Measurements from ENCODE around the gene NUDT14.

NUDT14 gene

GRCh38 chr14:105176513-105176912, 4.6 kb downstream of the NUDT14 start:
- DNase-seq (ENCODE audit: low read depth), result no peak

- DNase-seq (ENCODE audit: low read depth), result peak; percentile 40
Observed at GRCh38 chr14:105173901-105174894, 6.9 kb downstream of the NUDT14 start.

GRCh38 chr14:105173145-105173544, 8.0 kb downstream of the NUDT14 start:
- no peak for DNase-seq (ENCODE audit: low read depth)

- no peak for DNase-seq (ENCODE audit: low read depth)
Observed at GRCh38 chr14:105172476-105172875, 8.6 kb downstream of the NUDT14 start.

- DNase-seq (ENCODE audit: low read depth), result no peak
Observed at GRCh38 chr14:105171004-105171673, 10.0 kb downstream of the NUDT14 start.

- DNase-seq (ENCODE audit: low read depth), result no peak
Observed at GRCh38 chr14:105169776-105170655, 11.1 kb downstream of the NUDT14 start.

GRCh38 chr14:105168979-105169507, 12.1 kb downstream of the NUDT14 start:
- no peak for DNase-seq (ENCODE audit: low read depth)

- DNase-seq (ENCODE audit: low read depth), result no peak
Observed at GRCh38 chr14:105168496-105168978, 12.6 kb downstream of the NUDT14 start, which contains the start of gene JAG2. Gene JAG2 (minus strand): TSS chr14:105168776. CDS start chr14:105168420, 356 bp downstream.

- DNase-seq (ENCODE audit: low read depth), result no peak
Observed at GRCh38 chr14:105168093-105168420, 13.1 kb downstream of the NUDT14 start.

GRCh38 chr14:105167303-105168092, 13.6 kb downstream of the NUDT14 start:
- no peak for DNase-seq (ENCODE audit: low read depth)

- DNase-seq (ENCODE audit: low read depth), result no peak
Observed at GRCh38 chr14:105166571-105167302, 14.4 kb downstream of the NUDT14 start.

- DNase-seq (ENCODE audit: low read depth), result no peak
Observed at GRCh38 chr14:105165761-105166485, 15.2 kb downstream of the NUDT14 start.

GRCh38 chr14:105165134-105165704, 15.9 kb downstream of the NUDT14 start:
- no peak for DNase-seq (ENCODE audit: low read depth)

- DNase-seq (ENCODE audit: low read depth), result no peak
Observed at GRCh38 chr14:105163040-105163742, 17.9 kb downstream of the NUDT14 start.

- no peak for DNase-seq (ENCODE audit: low read depth)
Observed at GRCh38 chr14:105162669-105162979, 18.5 kb downstream of the NUDT14 start.

GRCh38 chr14:105161964-105162668, 19.0 kb downstream of the NUDT14 start:
- DNase-seq (ENCODE audit: low read depth), result no peak

GRCh38 chr14:105161309-105161708, 19.8 kb downstream of the NUDT14 start:
- no peak for DNase-seq (ENCODE audit: low read depth)

GRCh38 chr14:105160776-105161175, 20.3 kb downstream of the NUDT14 start:
- DNase-seq (ENCODE audit: low read depth), result no peak

All from activated gamma-delta T cell treated with anti-CD3 and anti-CD28 coated beads, Interleukin-2, amount 50 U/mL, for 16 hours (primary cell).